ENCODE results near the gene RASD1. TPM values are rescaled to one million over a fixed set of nuclear protein-coding genes. Genes with fewer than 3 reads are reported as not detected.

The RASD1 gene
- total and polyA plus RNA-seq, 4 donors = 0.89 to 46.7 (median 14.7) TPM

DNA sequence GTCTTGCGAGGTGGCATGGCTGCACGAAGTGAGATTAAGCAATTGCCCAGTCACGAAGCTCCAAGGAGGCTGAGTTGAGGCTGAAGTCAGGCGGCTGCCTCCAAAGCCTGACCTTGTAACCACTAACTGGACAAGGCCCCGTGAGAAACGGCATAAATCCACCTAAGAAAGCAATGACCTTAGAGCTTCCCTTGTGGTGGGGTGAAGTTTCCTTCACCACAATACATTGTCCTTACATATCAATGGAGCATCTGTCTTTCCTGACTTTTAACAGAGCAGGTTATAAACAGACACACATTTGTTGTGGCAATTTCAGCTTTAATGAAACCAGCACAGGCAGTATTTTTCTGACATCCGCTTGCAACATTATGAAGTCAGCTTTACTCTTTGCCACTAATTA lies 21.9 kb downstream of the RASD1 start:
- H3K4me1 ChIP-seq (ENCODE audit: control insufficient read depth in 4 of 4, insufficient read depth in 4 of 4, low read length in 3 of 4) = peaks cover 2 to 20% (median 11%) of the 10 kb centered on the region in 4 donors
- no peak overlapping the region for H3K4me3 ChIP-seq (ENCODE audit: low read depth in 1 of 3, low read length in 3 of 3)
- H3K36me3 ChIP-seq (ENCODE audit: control insufficient read depth in 4 of 4, insufficient read depth in 3 of 4, low read depth in 1 of 4, low read length in 3 of 4) = no peaks in the 10 kb centered on the region
- H3K27ac ChIP-seq (ENCODE audit: low read depth in 1 of 2, low read length in 2 of 2) = no peak overlapping the region
- no peak for DNase-seq (ENCODE audit: low spot score)
- TF ChIP-seq MAX (IDR thresholded peaks at IDR 0.05) (no peak), HNF4A (conservative IDR thresholded peaks at IDR 0.05) (no peak), FOXA2 (IDR thresholded peaks at IDR 0.05) (no peak), JUND (IDR thresholded peaks at IDR 0.05) (no peak), TAF1 (conservative IDR thresholded peaks at IDR 0.05) (no peak), SP1 (IDR thresholded peaks at IDR 0.05) (no peak), GABPA (IDR thresholded peaks at IDR 0.05 in 1 of 2, conservative IDR thresholded peaks at IDR 0.05 in 1 of 2) (no peak), REST (IDR thresholded peaks at IDR 0.05) (no peak)
- TF ChIP-seq, protein P1, sequence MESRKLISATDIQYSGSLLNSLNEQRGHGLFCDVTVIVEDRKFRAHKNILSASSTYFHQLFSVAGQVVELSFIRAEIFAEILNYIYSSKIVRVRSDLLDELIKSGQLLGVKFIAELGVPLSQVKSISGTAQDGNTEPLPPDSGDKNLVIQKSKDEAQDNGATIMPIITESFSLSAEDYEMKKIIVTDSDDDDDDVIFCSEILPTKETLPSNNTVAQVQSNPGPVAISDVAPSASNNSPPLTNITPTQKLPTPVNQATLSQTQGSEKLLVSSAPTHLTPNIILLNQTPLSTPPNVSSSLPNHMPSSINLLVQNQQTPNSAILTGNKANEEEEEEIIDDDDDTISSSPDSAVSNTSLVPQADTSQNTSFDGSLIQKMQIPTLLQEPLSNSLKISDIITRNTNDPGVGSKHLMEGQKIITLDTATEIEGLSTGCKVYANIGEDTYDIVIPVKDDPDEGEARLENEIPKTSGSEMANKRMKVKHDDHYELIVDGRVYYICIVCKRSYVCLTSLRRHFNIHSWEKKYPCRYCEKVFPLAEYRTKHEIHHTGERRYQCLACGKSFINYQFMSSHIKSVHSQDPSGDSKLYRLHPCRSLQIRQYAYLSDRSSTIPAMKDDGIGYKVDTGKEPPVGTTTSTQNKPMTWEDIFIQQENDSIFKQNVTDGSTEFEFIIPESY (IDR thresholded peaks at IDR 0.05) = no peak
- no peaks in the 10 kb centered on the region for H3K27me3 ChIP-seq (ENCODE audit: control insufficient read depth in 4 of 4, insufficient read depth in 4 of 4, low read length in 3 of 4)
- WGBS = 80% methylated on average over 7 of the region's 7 CpGs
- no peak overlapping the region for H3K9ac ChIP-seq (ENCODE audit: low read depth in 1 of 2, low read length in 2 of 2)
- H3K9me3 ChIP-seq (ENCODE audit: control insufficient read depth in 4 of 4, low read length in 3 of 4) = no peaks in the 10 kb centered on the region

DNA sequence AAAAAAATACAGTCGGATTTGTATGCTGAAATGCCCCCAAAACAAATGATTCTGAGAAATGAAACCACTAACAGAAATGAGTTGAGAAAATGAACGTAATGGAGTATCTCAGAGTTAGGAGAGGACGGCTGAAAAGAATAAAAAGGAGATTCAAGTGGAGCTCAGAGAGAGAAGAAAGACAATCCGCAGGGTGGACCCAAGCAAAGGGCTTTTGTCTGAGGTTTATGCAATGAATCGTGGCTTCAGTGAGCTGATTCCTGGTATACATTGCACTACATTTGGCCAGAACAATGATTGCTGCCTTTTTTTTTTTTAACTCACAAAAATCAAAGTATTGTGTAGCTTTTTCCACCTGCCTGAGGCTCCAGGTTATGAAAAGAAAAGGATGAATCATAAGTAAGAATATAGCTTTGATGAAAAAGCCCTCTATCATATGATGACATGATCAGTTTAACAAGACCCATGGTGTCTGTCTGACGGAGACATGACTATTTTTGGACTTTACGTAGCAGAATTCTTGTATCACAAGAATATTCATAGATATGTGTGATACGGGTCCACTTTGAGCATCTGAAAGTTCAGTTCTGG lies 23.8 kb downstream of the RASD1 start:
- Histone ChIP-seq H3K4me1 (ENCODE audit: control insufficient read depth in 4 of 4, insufficient read depth in 4 of 4, low read length in 3 of 4) (peaks cover 0 to 8% (median 1%) of the 10 kb centered on the region in 4 donors), H3K9me3 (ENCODE audit: control insufficient read depth in 4 of 4, low read length in 3 of 4) (no peaks in the 10 kb centered on the region), H3K9ac (ENCODE audit: low read depth in 1 of 2, low read length in 2 of 2) (no peak overlapping the region), H3K27me3 (ENCODE audit: control insufficient read depth in 4 of 4, insufficient read depth in 4 of 4, low read length in 3 of 4) (no peaks in the 10 kb centered on the region), H3K4me3 (ENCODE audit: low read depth in 1 of 3, low read length in 3 of 3) (no peak overlapping the region), H3K36me3 (ENCODE audit: control insufficient read depth in 4 of 4, insufficient read depth in 3 of 4, low read depth in 1 of 4, low read length in 3 of 4) (no peaks in the 10 kb centered on the region), H3K27ac (ENCODE audit: low read depth in 1 of 2, low read length in 2 of 2) (no peak overlapping the region)
- DNase-seq (ENCODE audit: low spot score) = no peak
- 62% methylated on average over 8 of the region's 8 CpGs for WGBS
- TF ChIP-seq, protein P2, sequence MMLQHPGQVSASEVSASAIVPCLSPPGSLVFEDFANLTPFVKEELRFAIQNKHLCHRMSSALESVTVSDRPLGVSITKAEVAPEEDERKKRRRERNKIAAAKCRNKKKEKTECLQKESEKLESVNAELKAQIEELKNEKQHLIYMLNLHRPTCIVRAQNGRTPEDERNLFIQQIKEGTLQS (IDR thresholded peaks at IDR 0.05) = no peak

DNA sequence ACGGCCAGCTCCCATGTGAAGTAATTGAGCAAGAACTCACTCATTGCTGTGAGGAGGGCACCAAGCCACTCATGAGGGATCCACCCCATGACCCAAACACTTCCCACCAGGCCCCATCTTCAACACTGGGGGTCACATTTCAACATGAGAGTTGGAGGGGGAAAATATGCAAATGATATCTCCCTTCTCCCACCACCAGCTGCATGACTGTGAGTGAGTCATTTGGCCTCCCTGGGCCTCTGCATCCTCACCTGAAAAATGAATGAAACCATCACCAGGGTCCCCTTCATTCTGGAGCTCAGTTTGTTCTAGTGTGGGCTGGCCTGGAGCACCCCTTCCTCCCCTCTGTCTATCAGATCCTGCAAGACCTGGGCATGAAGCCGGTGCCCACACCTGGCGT lies 26.2 kb downstream of the RASD1 start:
- Histone ChIP-seq H3K4me1 (ENCODE audit: control insufficient read depth in 4 of 4, insufficient read depth in 4 of 4, low read length in 3 of 4) (peaks cover 0 to 5% (median 0%) of the 10 kb centered on the region in 4 donors), H3K9me3 (ENCODE audit: control insufficient read depth in 4 of 4, low read length in 3 of 4) (no peaks in the 10 kb centered on the region), H3K9ac (ENCODE audit: low read depth in 1 of 2, low read length in 2 of 2) (no peak overlapping the region), H3K27ac (ENCODE audit: low read depth in 1 of 2, low read length in 2 of 2) (no peak overlapping the region), H3K27me3 (ENCODE audit: control insufficient read depth in 4 of 4, insufficient read depth in 4 of 4, low read length in 3 of 4) (no peaks in the 10 kb centered on the region), H3K4me3 (ENCODE audit: low read depth in 1 of 3, low read length in 3 of 3) (no peak overlapping the region), H3K36me3 (ENCODE audit: control insufficient read depth in 4 of 4, insufficient read depth in 3 of 4, low read depth in 1 of 4, low read length in 3 of 4) (no peaks in the 10 kb centered on the region)
- WGBS = 94% methylated on average over 3 of the region's 3 CpGs
- DNase-seq (ENCODE audit: low spot score) = no peak
- TF ChIP-seq, protein P1 (IDR thresholded peaks at IDR 0.05) = no peak
- TF ChIP-seq EGR1 (IDR thresholded peaks at IDR 0.05; ENCODE audit: low read depth in 2 of 2) = no peak
- no peak for TF ChIP-seq RXRA (IDR thresholded peaks at IDR 0.05)
- TF ChIP-seq GABPA (IDR thresholded peaks at IDR 0.05 in 1 of 2, conservative IDR thresholded peaks at IDR 0.05 in 1 of 2) = no peak
- TF ChIP-seq FOXA2 (IDR thresholded peaks at IDR 0.05) = no peak

Measured in liver (tissue), 9 donors.